H1 (cell line): Measurements from ENCODE around the gene PRCD. TPM values are rescaled to one million over a fixed set of nuclear protein-coding genes. Genes with fewer than 3 reads are reported as not detected.

Source experiments
- CTCF ChIA-PET: fragments of 300-600 bp; sonication (Branson Sonifier 250); formaldehyde crosslinking; loops from one replicate; lab custom pipeline; 2021; ENCODE audit not compliant: partially characterized antibody; lab: Charles Lee
- POLR2A ChIA-PET: fragments of 300-600 bp; sonication (Branson Sonifier 250); formaldehyde crosslinking; loops from one replicate; lab custom pipeline; 2021; ENCODE audit warnings: inconsistent platforms; ENCODE audit not compliant: partially characterized antibody; lab: Charles Lee
- DNase-seq, 2 experiments: peaks; one replicate each; pipeline versions ENCODE4 v3.0.0 to v3.0.0-alpha.2; 2010 to 2022; ENCODE audit warnings: low spot score in 2 of 2, low read depth in 1 of 2, mixed read lengths in 1 of 2
- FAIRE-seq: peaks from 2 replicates; lab custom pipeline; 2011; peaks lifted over from hg19 to GRCh38; lab: Jason Lieb, UNC
- H2AFZ ChIP-seq: 2 replicates; pipeline ENCODE4 v1.8.1; 2012; ENCODE audit warnings: low read length, inconsistent platforms
- H2AK5ac ChIP-seq: 2 replicates; pipeline ENCODE4 v1.6.1; 2013; ENCODE audit warnings: low read depth, low read length
- H2BK120ac ChIP-seq: replicated peaks from 2 replicates; pipeline ENCODE3; 2013; ENCODE audit warnings: low read depth, low read length, inconsistent platforms
- H2BK12ac ChIP-seq: 2 replicates; pipeline ENCODE4 v1.6.1; 2013; ENCODE audit warnings: low read depth, low read length
- H2BK15ac ChIP-seq: 2 replicates; pipeline ENCODE4 v1.6.1; 2013; ENCODE audit warnings: low read length
- H2BK20ac ChIP-seq: 2 replicates; pipeline ENCODE4 v1.6.1; 2013; ENCODE audit warnings: low read length
- H2BK5ac ChIP-seq: 2 replicates; pipeline ENCODE4 v1.6.1; 2013; ENCODE audit warnings: low read depth, low read length
- H3K14ac ChIP-seq: 2 replicates; pipeline ENCODE4 v1.6.1; 2013; ENCODE audit warnings: inconsistent platforms; ENCODE audit not compliant: insufficient read length
- H3K18ac ChIP-seq: 2 replicates; pipeline ENCODE4 v1.6.1; 2013; ENCODE audit warnings: low read length; ENCODE audit errors: extremely low read depth
- H3K23ac ChIP-seq: 2 replicates; pipeline ENCODE4 v1.6.1; 2013; ENCODE audit warnings: inconsistent platforms; ENCODE audit not compliant: insufficient read length
- H3K23me2 ChIP-seq: 2 replicates; pipeline ENCODE4 v1.6.1; 2013; ENCODE audit warnings: low read depth, low read length
- H3K27ac ChIP-seq: 2 replicates; pipeline ENCODE4 v1.6.1; 2011; ENCODE audit warnings: low read depth, low read length, inconsistent platforms
- H3K27me3 ChIP-seq, 4 experiments: replicated peaks in 1 of 4; 1 replicate in 1 of 4; 2 replicates in 3 of 4; pipeline versions ENCODE4 v1.6.1 to v1.8.1; 2011 to 2013; ENCODE audit warnings: low read length in 3 of 4, mild to moderate bottlenecking in 3 of 4, inconsistent platforms in 2 of 4, mixed read lengths in 2 of 4, moderate library complexity in 1 of 4; ENCODE audit not compliant: control insufficient read depth in 3 of 4, insufficient read depth in 3 of 4; ENCODE audit errors: extremely low read depth in 1 of 4
- H3K36me3 ChIP-seq, 4 experiments: 2 replicates each; pipeline versions ENCODE4 v1.6.1 to v1.8.1; 2011 to 2013; ENCODE audit warnings: mild to moderate bottlenecking in 4 of 4, low read length in 3 of 4, moderate library complexity in 2 of 4, control low read depth in 1 of 4, inconsistent platforms in 1 of 4; ENCODE audit not compliant: insufficient read depth in 4 of 4, control insufficient read depth in 2 of 4
- H3K4ac ChIP-seq: replicated peaks from 2 replicates; pipeline ENCODE3; 2013; ENCODE audit warnings: low read length, low read depth, mixed read lengths, inconsistent platforms; ENCODE audit not compliant: insufficient read length
- H3K4me1 ChIP-seq, 4 experiments: replicated peaks in 1 of 4; 1 replicate in 1 of 4; 2 replicates in 3 of 4; pipeline versions ENCODE4 v1.6.1 to v1.8.1; 2011 to 2013; ENCODE audit warnings: low read length in 3 of 4, inconsistent platforms in 2 of 4, mixed read lengths in 1 of 4; ENCODE audit not compliant: insufficient read depth in 4 of 4, control insufficient read depth in 3 of 4
- H3K4me2 ChIP-seq, 2 experiments: 2 replicates each; pipeline versions ENCODE4 v1.6.1 to v1.8.1; 2011 to 2013; ENCODE audit warnings: low read depth in 2 of 2, low read length in 2 of 2, control low read depth in 1 of 2, inconsistent platforms in 1 of 2, mild to moderate bottlenecking in 1 of 2; ENCODE audit not compliant: insufficient read depth in 1 of 2
- H3K4me3 ChIP-seq, 4 experiments: fragments of 200-600, 300-600 bp in 1 of 4; sonication (generic), shearing (Covaris generic), sonication (Bioruptor Twin) in 1 of 4; 2 replicates each; pipeline versions ENCODE4 v1.5.1 to v1.8.1; 2011 to 2016; ENCODE audit warnings: low read length in 4 of 4, low read depth in 3 of 4, control low read depth in 2 of 4, inconsistent platforms in 2 of 4, mild to moderate bottlenecking in 2 of 4, mixed read lengths in 1 of 4, moderate library complexity in 1 of 4; ENCODE audit not compliant: insufficient read depth in 2 of 4; ENCODE audit errors: extremely low read depth in 1 of 4
- H3K56ac ChIP-seq: replicated peaks from 2 replicates; pipeline ENCODE3; 2013; ENCODE audit warnings: low read depth, mild to moderate bottlenecking, mixed read lengths, low read length, inconsistent platforms; ENCODE audit not compliant: insufficient read length
- H3K79me1 ChIP-seq: 2 replicates; pipeline ENCODE4 v1.6.1; 2013; ENCODE audit warnings: low read depth, low read length, control low read depth
- H3K79me2 ChIP-seq, 2 experiments: 2 replicates each; pipeline versions ENCODE4 v1.6.1 to v1.8.1; 2012 to 2013; ENCODE audit warnings: low read length in 2 of 2, mild to moderate bottlenecking in 2 of 2, inconsistent platforms in 1 of 2; ENCODE audit not compliant: insufficient read depth in 2 of 2, control insufficient read depth in 1 of 2
- H3K9ac ChIP-seq, 4 experiments: replicated peaks in 1 of 4; 1 replicate in 1 of 4; 2 replicates in 3 of 4; pipeline versions ENCODE4 v1.6.1 to v1.8.1; 2011 to 2013; ENCODE audit warnings: low read depth in 3 of 4, low read length in 3 of 4, control low read depth in 2 of 4, mild to moderate bottlenecking in 2 of 4, moderate library complexity in 2 of 4, inconsistent platforms in 1 of 4; ENCODE audit errors: extremely low read depth in 1 of 4
- H3K9me3 ChIP-seq, 2 experiments: 2 replicates each; pipeline versions ENCODE4 v1.6.1 to v1.8.1; 2012 to 2013; ENCODE audit warnings: mild to moderate bottlenecking in 2 of 2, moderate library complexity in 2 of 2, control low read depth in 1 of 2, inconsistent platforms in 1 of 2, low read depth in 1 of 2, low read length in 1 of 2, mixed read lengths in 1 of 2; ENCODE audit not compliant: insufficient read depth in 2 of 2
- H4K20me1 ChIP-seq, 2 experiments: replicated peaks in 1 of 2; 2 replicates each; pipeline versions ENCODE3 to v1.8.1; 2011 to 2013; ENCODE audit warnings: inconsistent platforms in 2 of 2, low read length in 2 of 2, mild to moderate bottlenecking in 1 of 2; ENCODE audit not compliant: insufficient read depth in 2 of 2, control insufficient read depth in 1 of 2
- H4K5ac ChIP-seq: 2 replicates; pipeline ENCODE4 v1.6.1; 2013; ENCODE audit warnings: low read length, low read depth, mixed read lengths, inconsistent platforms; ENCODE audit not compliant: insufficient read length
- H4K8ac ChIP-seq: 2 replicates; pipeline ENCODE4 v1.8.0; 2013; ENCODE audit warnings: mild to moderate bottlenecking, moderate library complexity, low read length, inconsistent platforms; ENCODE audit not compliant: insufficient read depth; ENCODE audit errors: extremely low read depth
- H4K91ac ChIP-seq: replicated peaks from 2 replicates; pipeline ENCODE3; 2013; ENCODE audit warnings: low read length, mixed read lengths, inconsistent platforms; ENCODE audit not compliant: insufficient read length
- EP300 ChIP-seq, 2 experiments: IDR thresholded peaks; 1 replicate in 1 of 2; 2 replicates in 1 of 2; pipeline ENCODE4 v1.6.1; 2011 to 2012; ENCODE audit warnings: low read depth in 2 of 2, low read length in 2 of 2, mild to moderate bottlenecking in 2 of 2, borderline replicate concordance in 1 of 2, inconsistent platforms in 1 of 2, moderate library complexity in 1 of 2
- EZH2 ChIP-seq: fragments of 200-600 bp; sonication (generic); IDR thresholded peaks from 2 replicates; pipeline ENCODE4 v1.7.1; 2012; ENCODE audit warnings: low read depth, mild to moderate bottlenecking, moderate library complexity, low read length, inconsistent platforms; ENCODE audit not compliant: severe bottlenecking
- POLR2AphosphoS5 ChIP-seq: IDR thresholded peaks from 2 replicates; pipeline ENCODE4 v1.6.1; 2011; ENCODE audit warnings: low read depth, low read length
- RNF2 ChIP-seq: fragments of 200-900, 300-1000 bp; sonication (generic); IDR thresholded peaks from 2 replicates; pipeline ENCODE4 v1.7.1; 2016; ENCODE audit warnings: borderline replicate concordance, low read depth, mild to moderate bottlenecking, antibody characterized with exemption, low read length; ENCODE audit not compliant: poor library complexity, severe bottlenecking; ENCODE audit errors: missing control alignments
- TBP ChIP-seq: IDR thresholded peaks from 2 replicates; pipeline ENCODE4 v1.6.1; 2011; ENCODE audit warnings: low read depth, low read length, improper control_type of control experiment
- WGBS, 2 experiments: shearing (Covaris generic) in 1 of 2; methylation state at CpG; one replicate each; pipeline versions ENCODE4 v1.1.6 to v1.1.7; 2013 to 2015; ENCODE audit warnings: low lambda C conversion rate in 2 of 2, mixed read lengths in 2 of 2, inconsistent platforms in 1 of 2, low coverage in 1 of 2, missing lambda C conversion rate in 1 of 2; ENCODE audit not compliant: insufficient replicate concordance in 2 of 2, insufficient coverage in 1 of 2, insufficient read length in 1 of 2; ENCODE audit errors: extremely low coverage in 1 of 2, missing lambda C conversion rate in 1 of 2; 5-methylcytosine and 5-hydroxymethylcytosine counted together
- polyA plus RNA-seq, 7 experiments: library from polyadenylated mRNA; depleted of rRNA in 3 of 7; stranded (reverse) in 5 of 7; unstranded in 2 of 7; fragments of >200 nt in 5 of 7; fragments of 200-250 nt in 2 of 7; gene quantifications; 1 replicate in 5 of 7; 2 replicates in 1 of 7; 4 replicates in 1 of 7; pipeline versions ENCODE4 v1.2.1 to v1.2.3, GENCODE V29; 2011 to 2013; ENCODE audit warnings: missing spikeins in 2 of 7, mixed read lengths in 2 of 7
- total RNA-seq: library from RNA; stranded (reverse); fragmentation: NEBNext Ultra II Directional; extraction: Animal tissue kit (Norgen Biotek cat#: 25700); gene quantifications from 2 replicates; pipeline ENCODE4 v1.2.1, GENCODE V29; 2021

The PRCD gene
- total and polyA plus RNA-seq, 2 of the 8 experiments (the other 6 are each of a cell fraction or from before 2014, with no cell fraction given) = 0.77 to 2.1 TPM

- no peak overlapping the region for H3K23ac ChIP-seq
- ChIA-PET POLR2A (interaction anchor here (0.6 to 8.0 kb wide), 17 partner anchors 9 to 1479 kb away, joined by 3 to 133 read pairs (median 3); partner anchors contain the start of genes PRCD and RHBDF2), CTCF (interaction anchor here (0.7 to 5.3 kb wide), 9 partner anchors 9 to 158 kb away, joined by 3 to 48 read pairs (median 4); partner anchors contain the start of gene ST6GALNAC2)
- WGBS, 2 experiments = 90% methylated on average over 10 of the region's 10 CpGs; no CpG with 5 or more reads in 1 of the 2 experiments
- H3K36me3 ChIP-seq = peaks cover 20 to 57% (median 43%) of the 10 kb centered on the region in 4 experiments
- H3K4me1 ChIP-seq = peaks cover 2 to 10% (median 5%) of the 10 kb centered on the region in 4 experiments; a peak in 6 of 7 replicates
- FAIRE-seq (no peak), DNase-seq (no peak)
- H3K79me2 ChIP-seq = peaks cover 23 to 53% of the 10 kb centered on the region in 2 experiments
- H2BK12ac ChIP-seq = no peak overlapping the region
- peak overlapping the region; percentile 41 to 76 for H3K4me2 ChIP-seq
- no peak overlapping the region for H4K5ac ChIP-seq
- 0 out of 7 replicates have a peak overlapping the region, but pooled peaks of 1 of the 4 experiments have one; percentile 1 for H3K9ac ChIP-seq
- H2AK5ac ChIP-seq = no peak overlapping the region
- no peak overlapping the region for H2BK5ac ChIP-seq
- no peak overlapping the region for H3K27ac ChIP-seq
- no peak overlapping the region for H3K18ac ChIP-seq
- H3K27me3 ChIP-seq = no peaks in the 10 kb centered on the region
- H3K79me1 ChIP-seq = peaks cover 10% of the 10 kb centered on the region
- H3K9me3 ChIP-seq = no peaks in the 10 kb centered on the region
- no peak overlapping the region for H3K14ac ChIP-seq
- no peak overlapping the region for H2AFZ ChIP-seq
- no peak overlapping the region for H2BK120ac ChIP-seq
- H3K4me3 ChIP-seq = peak overlapping the region; percentile 7 to 95 (median 12); a peak in 4 of 8 replicates
- TF ChIP-seq EZH2 (no peak), POLR2AphosphoS5 (peak; percentile 63; the same call in 1 of the 2 replicates), TBP (no peak), RNF2 (no peak), EP300 (IDR thresholded peaks at IDR 0.05; ENCODE audit: borderline replicate concordance in 1 of 2, low read depth in 2 of 2, low read length in 2 of 2) (no peak)
- no peak overlapping the region for H2BK20ac ChIP-seq
- H3K4ac ChIP-seq = no peak overlapping the region
- no peak overlapping the region for H4K8ac ChIP-seq
- no peak overlapping the region for H2BK15ac ChIP-seq
- H4K20me1 ChIP-seq = peaks cover 19 to 23% of the 10 kb centered on the region in 2 experiments
- no peak overlapping the region for H3K56ac ChIP-seq
- no peak overlapping the region for H4K91ac ChIP-seq
- H3K23me2 ChIP-seq = peaks cover 2% of the 10 kb centered on the region; the same call in 1 of the 2 replicates
These were observed 20.4 kb downstream of the PRCD start for GRCh38 chr17:76560036-76560876.
